Measurements from ENCODE around the gene ELK3. TPM values are rescaled to one million over a fixed set of nuclear protein-coding genes. Genes with fewer than 3 reads are reported as not detected.

Gene ELK3
- total and polyA plus RNA-seq, 2 of the 8 experiments (the other 6 are each of a cell fraction or from before 2014, with no cell fraction given): 3.5 to 14.3 TPM

DNA sequence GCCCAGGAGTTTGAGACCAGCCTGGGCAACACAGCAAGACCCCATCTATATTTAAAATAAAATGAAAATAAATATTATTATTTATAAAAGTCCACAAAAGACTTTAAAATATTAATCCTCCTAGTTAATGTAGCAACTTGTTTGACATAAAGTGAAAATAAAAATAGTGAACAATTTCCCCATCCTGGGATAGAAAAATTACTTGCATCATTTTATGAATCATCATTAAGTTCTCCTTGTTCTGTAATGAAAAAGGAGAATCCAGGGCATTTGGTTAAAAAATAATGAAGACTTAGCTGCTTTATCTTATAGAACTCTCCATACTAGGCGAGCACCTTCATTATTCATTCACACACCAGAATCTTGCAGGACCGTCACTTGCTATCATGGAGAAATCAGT lies 66.1 kb downstream of the ELK3 start:
- no peak overlapping the region for H2BK15ac ChIP-seq (ENCODE audit: low read length)
- H3K14ac ChIP-seq (ENCODE audit: insufficient read length): no peak overlapping the region
- H3K56ac ChIP-seq (replicated peaks; ENCODE audit: insufficient read length, low read depth, low read length): no peak overlapping the region
- H4K5ac ChIP-seq (ENCODE audit: insufficient read length, low read depth, low read length): no peak overlapping the region
- H3K4ac ChIP-seq (replicated peaks; ENCODE audit: insufficient read length, low read depth, low read length): no peak overlapping the region
- H2BK12ac ChIP-seq (ENCODE audit: low read depth, low read length): no peak overlapping the region
- H3K9me3 ChIP-seq (ENCODE audit: insufficient read depth in 2 of 2, low read depth in 1 of 2, low read length in 1 of 2): no peaks in the 10 kb centered on the region
- H2BK5ac ChIP-seq (ENCODE audit: low read depth, low read length): no peak overlapping the region
- no peak for TF ChIP-seq CHD2 (IDR thresholded peaks at IDR 0.05; ENCODE audit: low read length)
- TF ChIP-seq RNF2 (IDR thresholded peaks at IDR 0.05; ENCODE audit: borderline replicate concordance, low read depth, low read length, missing control alignments, poor library complexity, severe bottlenecking): no peak
- TF ChIP-seq EGR1 (IDR thresholded peaks at IDR 0.05; ENCODE audit: borderline replicate concordance, low read depth, low read length): no peak
- TF ChIP-seq ATF2 (IDR thresholded peaks at IDR 0.05; ENCODE audit: low read length): no peak
- no peak for TF ChIP-seq RFX5 (IDR thresholded peaks at IDR 0.05; ENCODE audit: borderline replicate concordance, low read depth, low read length)
- no peak for TF ChIP-seq E2F6 (IDR thresholded peaks at IDR 0.05)
- no peak for TF ChIP-seq EP300 (IDR thresholded peaks at IDR 0.05; ENCODE audit: borderline replicate concordance in 1 of 2, low read depth in 2 of 2, low read length in 2 of 2)
- no peaks in the 10 kb centered on the region for H4K20me1 ChIP-seq (replicated peaks in 1 of 2; ENCODE audit: control insufficient read depth in 1 of 2, insufficient read depth in 2 of 2, low read length in 2 of 2)
- H2AFZ ChIP-seq (ENCODE audit: low read length): no peak overlapping the region
- no peak for DNase-seq (ENCODE audit: low read depth in 1 of 2, low spot score in 2 of 2)
- no peak overlapping the region for H3K18ac ChIP-seq (ENCODE audit: extremely low read depth, low read length)
- CTCF ChIA-PET (ENCODE audit: partially characterized antibody): interaction anchor here (0.8 to 2.1 kb wide), 5 partner anchors 10 to 44 kb away, joined by 3 to 7 read pairs (median 4); no protein-coding TSS in a partner anchor
- 100% methylated on average over 2 of the region's 2 CpGs; no CpG with 5 or more reads in 1 of the 2 experiments for WGBS, 2 experiments (ENCODE audit: extremely low coverage in 1 of 2, insufficient coverage in 1 of 2, insufficient read length in 1 of 2, insufficient replicate concordance in 2 of 2, low coverage in 1 of 2, low lambda C conversion rate in 2 of 2, missing lambda C conversion rate in 1 of 2)
- no peak overlapping the region for H3K23ac ChIP-seq (ENCODE audit: insufficient read length)
- H3K27ac ChIP-seq (ENCODE audit: low read depth, low read length): no peak overlapping the region
- H3K4me1 ChIP-seq (replicated peaks in 1 of 4; ENCODE audit: control insufficient read depth in 3 of 4, insufficient read depth in 4 of 4, low read length in 3 of 4): no peaks in the 10 kb centered on the region; a peak in 2 of 7 replicates
- H4K8ac ChIP-seq (ENCODE audit: extremely low read depth, insufficient read depth, low read length): no peak overlapping the region
- no peaks in the 10 kb centered on the region for H3K27me3 ChIP-seq (replicated peaks in 1 of 4; ENCODE audit: control insufficient read depth in 3 of 4, extremely low read depth in 1 of 4, insufficient read depth in 3 of 4, low read length in 3 of 4)
- no peak overlapping the region for H2AK5ac ChIP-seq (ENCODE audit: low read depth, low read length)
- no peaks in the 10 kb centered on the region for H3K79me1 ChIP-seq (ENCODE audit: low read depth, low read length)
- H3K4me2 ChIP-seq (ENCODE audit: insufficient read depth in 1 of 2, low read depth in 2 of 2, low read length in 2 of 2): no peak overlapping the region
- no peak overlapping the region for H3K9ac ChIP-seq (replicated peaks in 1 of 4; ENCODE audit: extremely low read depth in 1 of 4, low read depth in 3 of 4, low read length in 3 of 4)
- H2BK20ac ChIP-seq (ENCODE audit: low read length): no peak overlapping the region
- FAIRE-seq: no peak
- H3K79me2 ChIP-seq (ENCODE audit: control insufficient read depth in 1 of 2, insufficient read depth in 2 of 2, low read length in 2 of 2): no peaks in the 10 kb centered on the region
- H4K91ac ChIP-seq (replicated peaks; ENCODE audit: insufficient read length, low read length): no peak overlapping the region
- no peaks in the 10 kb centered on the region for H3K23me2 ChIP-seq (ENCODE audit: low read depth, low read length)
- POLR2A ChIA-PET (ENCODE audit: partially characterized antibody): no interaction called here
- H3K36me3 ChIP-seq (ENCODE audit: control insufficient read depth in 2 of 4, insufficient read depth in 4 of 4, low read length in 3 of 4): no peaks in the 10 kb centered on the region; a peak in 2 of 8 replicates
- no peak overlapping the region for H3K4me3 ChIP-seq (ENCODE audit: extremely low read depth in 1 of 4, insufficient read depth in 2 of 4, low read depth in 3 of 4, low read length in 4 of 4)
- no peak overlapping the region for H2BK120ac ChIP-seq (replicated peaks; ENCODE audit: low read depth, low read length)
